ENCODE measurements around the gene FBXO7. TPM values are rescaled to one million over a fixed set of nuclear protein-coding genes. Genes with fewer than 3 reads are reported as not detected.

Gene FBXO7
- total RNA-seq, 2 experiments from 2014 or later, result 80.1 to 83.1 TPM

DNA sequence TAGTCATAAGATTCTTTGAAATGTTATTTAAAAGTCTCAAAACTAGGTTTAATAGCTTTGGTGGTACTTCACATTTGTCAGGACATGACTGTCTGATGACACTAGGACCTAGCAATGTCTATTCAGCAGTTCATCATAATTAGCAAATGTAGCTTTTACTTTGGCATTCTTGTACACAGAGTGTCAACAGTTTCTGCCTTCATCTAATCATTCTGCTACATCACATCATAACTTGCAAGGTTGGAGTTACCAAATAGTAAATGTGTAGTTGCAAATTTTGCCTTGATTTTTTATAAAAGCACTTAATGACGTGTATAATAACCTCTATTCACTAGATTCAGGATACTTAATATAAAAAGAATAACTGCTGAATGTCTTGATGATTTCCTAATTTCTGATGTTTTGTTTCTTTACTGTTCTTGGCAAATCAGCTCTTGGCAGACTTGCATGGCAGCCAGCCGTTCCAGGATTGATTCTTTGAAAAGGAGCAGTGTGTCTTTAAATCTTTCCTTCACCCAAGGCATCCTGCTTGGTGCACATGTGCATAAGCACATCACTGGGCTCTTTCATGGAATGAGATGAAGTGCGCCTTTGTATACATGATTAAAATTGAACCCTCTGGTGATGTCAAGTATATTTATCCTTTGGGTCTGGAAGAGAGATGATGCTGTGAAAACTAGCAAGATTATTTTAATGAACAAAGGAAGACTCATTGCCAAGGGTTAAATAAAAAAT lies 12.2 kb downstream of the FBXO7 start:
- CTCF ChIA-PET, result interaction anchor here (1.9 kb wide), 1 partner anchor 13 kb away, joined by 8 read pairs; the partner anchor contains the start of gene FBXO7
- POLR2A ChIA-PET, result interaction anchor here (1.1 kb wide), 1 partner anchor 14 kb away, joined by 3 read pairs; no protein-coding TSS in a partner anchor

DNA sequence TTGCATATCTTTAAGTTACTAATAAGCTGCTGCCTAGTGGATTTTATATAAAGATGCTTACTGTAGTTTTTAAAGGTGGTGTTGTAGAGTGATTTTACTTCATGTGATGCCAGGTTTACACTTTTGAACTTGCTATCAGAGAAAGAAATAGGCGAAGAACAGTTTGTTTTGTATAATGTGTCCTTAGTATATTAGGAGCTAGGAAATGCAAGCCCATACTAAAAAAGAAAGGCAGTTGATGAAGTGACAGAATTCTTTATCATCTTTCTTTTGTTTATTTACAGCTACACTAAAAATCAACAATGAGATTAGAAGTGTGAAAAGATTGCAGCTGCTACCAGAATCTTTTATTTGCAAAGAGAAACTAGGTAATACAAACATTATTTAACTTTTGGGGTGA lies 12.8 kb downstream of the FBXO7 start:
- ChIA-PET POLR2A (no interaction called here), CTCF (no interaction called here)

- ChIA-PET POLR2A (interaction anchor here (0.5 kb wide), 1 partner anchor 107 kb away, joined by 5 read pairs; no protein-coding TSS in a partner anchor), CTCF (no interaction called here)
These were observed 14.8 kb downstream of the FBXO7 start for GRCh38 chr22:32489377-32489776.

DNA sequence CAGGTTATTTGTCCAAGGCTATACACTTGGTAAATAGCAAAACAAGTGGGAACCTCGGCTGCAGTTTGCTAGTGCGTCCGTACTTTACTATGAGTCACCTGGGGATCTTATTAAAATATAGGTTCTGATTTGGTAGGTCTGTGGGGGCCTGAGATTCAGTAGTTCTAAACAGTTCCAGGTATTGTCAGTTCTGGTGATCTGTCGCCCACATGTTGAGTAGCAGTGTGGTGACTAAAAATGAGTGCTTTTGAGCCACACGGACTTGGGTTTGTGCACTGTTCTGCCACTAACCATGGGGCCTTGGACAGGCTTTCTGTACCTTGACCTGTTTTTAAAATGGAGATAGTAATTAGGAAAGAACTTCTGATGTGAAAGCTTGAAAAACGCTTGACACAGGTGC lies 15.7 kb downstream of the FBXO7 start:
- ChIA-PET CTCF (interaction anchor here (0.8 to 1.4 kb wide), 2 partner anchors 28 to 79 kb away, joined by 3 read pairs; no protein-coding TSS in a partner anchor), POLR2A (no interaction called here)

DNA sequence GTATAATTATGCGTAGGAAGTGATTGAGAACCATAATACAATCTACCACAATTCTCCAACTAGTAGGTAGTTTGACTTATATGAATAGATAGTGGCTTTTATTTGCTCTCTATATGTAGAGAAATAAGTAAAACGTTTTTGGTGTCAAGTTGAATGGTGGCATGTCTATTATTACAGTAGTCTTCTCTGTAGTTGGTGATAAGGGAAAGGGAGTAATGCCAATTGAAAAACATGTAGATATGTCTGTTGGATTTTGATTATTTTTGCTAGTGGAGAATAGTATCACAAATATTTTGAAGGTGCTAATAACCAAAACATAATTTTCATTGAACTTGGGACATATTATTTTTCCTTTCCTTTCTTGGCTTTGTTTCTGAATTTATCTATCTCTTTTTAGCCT lies 17.5 kb downstream of the FBXO7 start:
- CTCF ChIA-PET, result no interaction called here
- POLR2A ChIA-PET, result interaction anchor here (0.6 kb wide), 1 partner anchor 154 kb away, joined by 3 read pairs; no protein-coding TSS in a partner anchor

DNA sequence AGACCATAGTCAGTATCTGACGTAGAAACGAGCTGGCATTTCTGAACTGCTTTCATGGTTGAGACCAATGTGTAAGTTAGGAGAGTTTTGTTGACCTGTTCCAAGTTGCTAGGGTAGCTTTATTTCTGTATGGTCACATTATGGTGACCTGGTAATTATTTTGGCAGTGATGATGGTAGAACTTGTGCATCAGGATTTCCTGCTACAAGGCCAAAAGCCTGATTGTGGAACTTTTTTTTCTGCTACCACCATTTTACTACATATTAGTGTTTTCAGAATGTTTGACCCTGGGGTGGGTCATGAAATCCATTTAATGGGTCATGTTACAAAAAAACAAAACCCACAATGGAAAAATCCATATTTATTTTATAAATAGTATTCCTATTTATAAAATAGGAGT lies 18.9 kb downstream of the FBXO7 start:
- CTCF ChIA-PET, result no interaction called here
- POLR2A ChIA-PET, result interaction anchor here (0.8 kb wide), 1 partner anchor 19 kb away, joined by 3 read pairs; no protein-coding TSS in a partner anchor

DNA sequence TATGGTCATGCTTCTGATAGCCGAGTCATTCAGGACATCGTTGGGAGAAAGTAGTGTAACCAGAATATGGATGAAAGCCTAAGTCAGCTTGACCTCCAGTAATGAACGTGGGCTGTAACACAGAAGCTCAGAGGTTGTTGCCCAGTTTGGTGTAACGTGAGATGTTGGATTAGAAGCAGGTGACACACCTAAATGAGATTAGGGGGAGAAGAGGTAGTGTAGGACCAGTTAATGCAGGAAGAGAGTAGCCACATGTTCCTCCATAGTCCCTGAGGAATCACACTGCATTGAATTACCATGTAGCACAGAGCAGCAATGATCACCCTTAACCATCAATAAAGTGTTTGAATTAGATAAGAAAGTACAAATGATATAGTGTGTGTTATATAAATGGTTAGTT lies 20.4 kb downstream of the FBXO7 start:
- POLR2A ChIA-PET, result no interaction called here
- CTCF ChIA-PET, result no interaction called here

GRCh38 chr22:32499666-32500065 lies 25.1 kb downstream of the FBXO7 start:
- CTCF ChIA-PET, result no interaction called here

GRCh38 chr22:32501836-32502752 lies 27.5 kb downstream of the FBXO7 start:
- ChIA-PET CTCF (no interaction called here), POLR2A (no interaction called here)

More at GRCh38 chr22:32499666-32500065, 25.1 kb downstream of the FBXO7 start:
- POLR2A ChIA-PET, result no interaction called here

DNA sequence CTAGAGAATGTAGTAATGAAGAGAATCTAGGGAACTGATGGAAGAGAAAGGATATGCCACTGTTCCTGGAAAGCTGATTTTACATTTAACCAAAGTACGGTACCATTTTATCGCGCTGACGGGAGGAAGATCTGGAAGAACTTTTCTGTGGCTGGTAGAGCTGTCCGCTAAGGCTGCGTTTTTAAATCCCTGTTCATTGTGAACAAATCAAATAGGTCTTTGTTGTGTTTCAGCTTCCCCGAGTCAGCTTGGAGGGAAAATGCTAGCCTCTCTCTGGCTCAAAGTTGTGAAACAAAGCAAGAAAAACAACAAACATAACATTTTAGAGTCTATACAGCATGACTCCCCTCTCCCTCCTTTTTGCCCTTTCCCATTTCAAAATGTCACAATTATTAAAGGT lies 34.4 kb downstream of the FBXO7 start:
- ChIA-PET CTCF (no interaction called here), POLR2A (no interaction called here)

DNA sequence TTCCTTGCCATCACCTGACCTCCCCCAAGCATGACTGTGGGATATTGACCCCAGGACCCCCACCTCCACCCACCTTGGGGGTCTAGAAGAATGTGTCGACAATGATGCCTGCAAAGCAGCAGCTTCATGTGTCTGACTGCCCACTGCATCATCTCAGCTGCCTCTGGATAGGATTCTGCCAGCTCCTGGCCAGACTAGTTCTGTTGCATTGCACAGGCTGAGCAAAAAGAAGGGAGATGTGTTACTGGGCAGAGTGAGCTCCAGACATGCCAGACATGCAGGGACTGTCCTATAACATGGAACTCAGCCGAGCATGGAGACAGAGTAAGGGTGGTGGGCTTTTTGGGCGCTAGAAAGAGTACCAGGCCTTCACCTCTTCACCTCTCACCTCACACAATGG lies 36.7 kb downstream of the FBXO7 start:
- CTCF ChIA-PET, result no interaction called here
- POLR2A ChIA-PET, result no interaction called here

DNA sequence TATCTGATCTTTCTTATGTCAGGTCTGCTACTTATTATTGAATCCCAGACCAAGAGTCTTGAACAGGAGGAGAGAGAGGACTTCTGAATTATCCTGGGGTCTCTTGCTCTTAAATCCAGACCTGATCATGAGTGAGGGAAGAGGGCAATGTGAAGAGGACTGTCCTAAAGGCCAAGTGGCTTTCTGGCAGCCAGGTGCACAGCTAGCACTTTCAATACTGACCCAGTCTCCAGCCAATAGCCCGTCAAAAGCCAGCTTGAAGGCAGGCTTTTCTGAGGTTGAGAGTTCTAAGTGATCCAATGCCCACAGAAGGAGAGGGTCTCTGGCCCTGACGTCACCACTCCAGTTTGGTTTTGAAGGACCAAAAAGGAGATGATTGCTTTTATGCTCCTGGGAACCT lies 37.2 kb downstream of the FBXO7 start:
- POLR2A ChIA-PET, result no interaction called here
- CTCF ChIA-PET, result no interaction called here

- POLR2A ChIA-PET, result no interaction called here
- CTCF ChIA-PET, result no interaction called here
These were observed 37.8 kb downstream of the FBXO7 start for GRCh38 chr22:32512267-32512982.

DNA sequence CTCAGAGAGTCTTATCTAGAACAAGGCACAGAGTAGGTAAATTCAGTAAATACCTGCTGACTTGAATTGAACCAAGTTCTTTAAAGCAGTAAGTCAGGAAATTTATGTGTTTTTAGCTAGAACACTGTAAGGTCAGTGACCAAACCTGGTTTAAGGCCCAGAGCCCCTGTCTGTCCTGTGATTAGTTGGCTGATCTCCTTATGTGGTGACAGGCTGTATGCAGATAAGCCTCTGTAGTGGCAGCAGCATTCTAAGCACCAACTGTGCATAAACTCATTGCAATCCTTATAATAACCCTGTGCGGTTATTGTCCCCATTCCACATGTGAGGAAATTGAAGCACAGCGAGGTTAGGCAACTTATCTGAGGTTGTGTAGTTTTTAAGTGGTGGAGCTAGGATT lies 40.5 kb downstream of the FBXO7 start:
- POLR2A ChIA-PET, result no interaction called here
- CTCF ChIA-PET, result interaction anchor here (0.6 kb wide), 1 partner anchor 258 kb away, joined by 4 read pairs; no protein-coding TSS in a partner anchor

GRCh38 chr22:32517488-32517887 lies 42.9 kb downstream of the FBXO7 start:
- ChIA-PET POLR2A (interaction anchor here (0.6 kb wide), 1 partner anchor 117 kb away, joined by 3 read pairs; no protein-coding TSS in a partner anchor), CTCF (no interaction called here)

- CTCF ChIA-PET, result interaction anchor here (1.4 kb wide), 1 partner anchor 28 kb away, joined by 3 read pairs; no protein-coding TSS in a partner anchor
These were observed 43.3 kb downstream of the FBXO7 start for GRCh38 chr22:32517921-32518320.

DNA sequence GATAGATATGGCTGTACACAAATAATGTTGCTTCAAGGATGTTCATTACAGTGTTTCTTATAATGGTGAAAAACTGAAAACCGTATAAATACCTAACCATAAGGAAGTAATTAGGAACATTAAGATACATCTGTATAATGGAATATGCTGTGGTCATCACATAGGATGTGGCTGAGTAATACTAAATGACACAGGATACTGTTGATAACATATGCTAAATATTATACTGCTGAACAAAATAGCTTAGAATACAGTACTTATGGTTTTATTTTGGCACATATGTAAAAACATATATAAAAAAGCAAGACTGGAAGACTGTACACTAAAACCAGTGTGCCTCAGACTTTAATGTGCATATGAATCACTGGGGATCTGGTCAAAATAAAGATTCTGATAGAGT lies 43.8 kb downstream of the FBXO7 start:
- ChIA-PET POLR2A (no interaction called here), CTCF (interaction anchor here (1.4 kb wide), 1 partner anchor 28 kb away, joined by 3 read pairs; no protein-coding TSS in a partner anchor)

More at GRCh38 chr22:32517921-32518320, 43.3 kb downstream of the FBXO7 start:
- POLR2A ChIA-PET, result no interaction called here

DNA sequence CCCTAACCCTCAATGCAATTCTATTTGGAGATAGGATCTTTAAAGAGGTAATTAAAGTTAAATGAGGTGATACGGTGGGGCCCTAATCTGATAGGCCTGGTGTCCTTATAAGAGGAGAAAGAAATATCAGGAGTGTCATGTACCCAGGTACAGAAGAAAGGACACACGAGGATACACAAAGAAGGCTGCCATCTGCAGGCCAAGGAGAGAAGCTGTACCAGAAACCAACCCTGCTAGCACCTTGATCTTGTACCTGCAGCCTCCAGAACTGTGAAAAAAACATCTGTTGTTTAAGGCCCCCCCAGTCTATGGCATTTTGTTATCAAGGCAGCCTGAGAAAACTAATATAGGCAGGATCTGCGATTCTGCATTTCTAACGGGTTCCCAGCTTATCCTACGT lies 44.2 kb downstream of the FBXO7 start:
- POLR2A ChIA-PET, result no interaction called here
- CTCF ChIA-PET, result interaction anchor here (1.4 kb wide), 1 partner anchor 29 kb away, joined by 3 read pairs; no protein-coding TSS in a partner anchor

- ChIA-PET CTCF (interaction anchor here (0.7 kb wide), 1 partner anchor 148 kb away, joined by 4 read pairs; no protein-coding TSS in a partner anchor), POLR2A (no interaction called here)
These were observed 46.0 kb downstream of the FBXO7 start for GRCh38 chr22:32520612-32521011.

DNA sequence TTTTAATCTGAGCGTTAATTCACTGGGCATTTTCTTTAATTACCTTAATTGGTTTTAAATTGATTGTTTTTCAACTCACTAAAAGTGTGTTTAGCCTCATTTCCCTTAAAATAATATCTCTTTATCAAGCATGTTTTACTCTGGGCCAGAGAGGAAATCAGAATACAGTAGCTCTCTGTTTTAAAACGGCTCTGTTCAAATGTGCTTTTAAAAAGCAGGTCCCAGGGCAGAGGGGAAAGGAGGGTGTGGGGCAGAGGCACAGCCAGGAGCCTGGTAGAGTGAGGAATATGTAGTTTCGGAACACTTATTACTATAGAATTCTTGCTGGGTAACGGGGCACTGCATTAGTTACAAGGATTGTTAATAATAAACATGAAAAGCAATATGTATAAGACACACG lies 47.6 kb downstream of the FBXO7 start:
- CTCF ChIA-PET, result no interaction called here
- POLR2A ChIA-PET, result no interaction called here

Measured in activated CD8-positive, alpha-beta memory T cell treated with anti-CD3 and anti-CD28 coated beads for 36 hours (primary cell).